ENCODE data around the gene DPF3. TPM values are rescaled to one million over a fixed set of nuclear protein-coding genes. Genes with fewer than 3 reads are reported as not detected.

DPF3 gene
- total and polyA plus RNA-seq, 2 experiments from 2014 or later = 6.8 to 7.9 TPM

- Histone ChIP-seq H2AFZ (no peak overlapping the region), H3K9me2 (ENCODE audit: insufficient read depth) (no peaks in the 10 kb centered on the region), H4K20me1 (ENCODE audit: insufficient read depth) (no peaks in the 10 kb centered on the region), H3K36me3 (ENCODE audit: low read depth) (no peaks in the 10 kb centered on the region; the same call in 1 of the 2 replicates), H3K27ac (no peak overlapping the region), H3K4me1 (ENCODE audit: insufficient read depth) (peaks cover 8% of the 10 kb centered on the region), H3K27me3 (replicated peaks; ENCODE audit: insufficient read depth) (no peaks in the 10 kb centered on the region), H3K9me3 (ENCODE audit: low read depth) (no peaks in the 10 kb centered on the region), H3K4me3 (no peak overlapping the region), H3K9ac (no peak overlapping the region), H3F3A (ENCODE audit: insufficient read depth) (peaks cover 8% of the 10 kb centered on the region; the same call in 1 of the 2 replicates), H3K4me2 (ENCODE audit: unreplicated experiment) (no peak overlapping the region), H3K79me2 (ENCODE audit: insufficient read depth) (0 out of 2 replicates have a peak, but pooled peaks cover 4% of the 10 kb centered on the region)
- no peak for DNase-seq
- no peak for TF ChIP-seq EZH2 (IDR thresholded peaks at IDR 0.05; ENCODE audit: insufficient read depth, poor library complexity, severe bottlenecking)
- no peak for TF ChIP-seq EZH2phosphoT487 (IDR thresholded peaks at IDR 0.05; ENCODE audit: insufficient read depth, low read depth)
- in situ Hi-C loops (cut with MboI) = no loop called here
- 85 to 91% methylated on average over 15 to 18 of the region's 18 CpGs for WGBS, 2 experiments (ENCODE audit: low coverage in 1 of 2, low lambda C conversion rate in 2 of 2, missing lambda C conversion rate in 2 of 2)
These were observed 162.5 kb downstream of the DPF3 start for GRCh38 chr14:72731252-72732020.

GRCh38 chr14:72730468-72730867 lies 163.4 kb downstream of the DPF3 start:
- H3K27ac ChIP-seq = no peak overlapping the region
- H3F3A ChIP-seq (ENCODE audit: insufficient read depth) = no peaks in the 10 kb centered on the region
- H3K79me2 ChIP-seq (ENCODE audit: insufficient read depth) = 0 out of 2 replicates have a peak, but pooled peaks cover 4% of the 10 kb centered on the region
- H3K27me3 ChIP-seq (replicated peaks; ENCODE audit: insufficient read depth) = no peaks in the 10 kb centered on the region
- in situ Hi-C loops (cut with MboI) = no loop called here
- H3K4me1 ChIP-seq (ENCODE audit: insufficient read depth) = no peaks in the 10 kb centered on the region
- H4K20me1 ChIP-seq (ENCODE audit: insufficient read depth) = no peaks in the 10 kb centered on the region
- WGBS, 2 experiments (ENCODE audit: low coverage in 1 of 2, low lambda C conversion rate in 2 of 2, missing lambda C conversion rate in 2 of 2) = 86 to 88% methylated on average over 4 of the region's 4 CpGs
- no peak overlapping the region for H3K9ac ChIP-seq
- no peak overlapping the region for H3K4me3 ChIP-seq
- peaks cover 6% of the 10 kb centered on the region; the same call in 1 of the 2 replicates for H3K36me3 ChIP-seq (ENCODE audit: low read depth)
- no peaks in the 10 kb centered on the region for H3K9me2 ChIP-seq (ENCODE audit: insufficient read depth)
- no peaks in the 10 kb centered on the region for H3K9me3 ChIP-seq (ENCODE audit: low read depth)
- no peak overlapping the region for H2AFZ ChIP-seq
- H3K4me2 ChIP-seq (ENCODE audit: unreplicated experiment) = no peak overlapping the region
- TF ChIP-seq EZH2phosphoT487 (IDR thresholded peaks at IDR 0.05; ENCODE audit: insufficient read depth, low read depth) (no peak), EZH2 (IDR thresholded peaks at IDR 0.05; ENCODE audit: insufficient read depth, poor library complexity, severe bottlenecking) (no peak)
- DNase-seq = no peak

DNA sequence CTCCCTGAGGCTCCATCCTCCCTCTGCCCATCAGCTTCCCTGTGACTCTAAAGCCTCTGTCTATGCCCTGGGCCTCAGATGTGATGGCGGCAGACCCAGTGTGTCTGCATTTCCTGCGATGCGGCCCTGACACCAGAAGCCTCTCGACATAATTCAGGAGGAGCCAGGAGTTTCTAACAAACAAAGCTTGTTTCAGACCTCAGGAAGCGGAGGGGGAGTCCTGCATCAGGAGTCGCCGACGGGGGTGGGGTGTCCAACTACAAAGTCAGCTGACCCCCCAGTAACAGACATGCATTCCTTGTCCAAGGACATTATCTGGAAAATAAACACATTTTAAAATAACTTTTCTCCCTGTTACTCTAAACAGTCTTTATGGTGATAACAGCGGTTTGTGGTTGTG lies 167.5 kb downstream of the DPF3 start:
- H3K4me2 ChIP-seq (ENCODE audit: unreplicated experiment) = no peak overlapping the region
- TF ChIP-seq EZH2 (IDR thresholded peaks at IDR 0.05; ENCODE audit: insufficient read depth, poor library complexity, severe bottlenecking) (no peak), EZH2phosphoT487 (IDR thresholded peaks at IDR 0.05; ENCODE audit: insufficient read depth, low read depth) (no peak)
- H3K9me3 ChIP-seq (ENCODE audit: low read depth) = no peaks in the 10 kb centered on the region
- no peaks in the 10 kb centered on the region for H3K79me2 ChIP-seq (ENCODE audit: insufficient read depth)
- no peaks in the 10 kb centered on the region for H3F3A ChIP-seq (ENCODE audit: insufficient read depth)
- H3K9ac ChIP-seq = no peak overlapping the region
- no peak for DNase-seq
- H2AFZ ChIP-seq = no peak overlapping the region
- H3K4me3 ChIP-seq = no peak overlapping the region
- no peaks in the 10 kb centered on the region for H4K20me1 ChIP-seq (ENCODE audit: insufficient read depth)
- WGBS, 2 experiments (ENCODE audit: low coverage in 1 of 2, low lambda C conversion rate in 2 of 2, missing lambda C conversion rate in 2 of 2) = 73 to 80% methylated on average over 9 of the region's 9 CpGs
- no peak overlapping the region for H3K27ac ChIP-seq
- no peaks in the 10 kb centered on the region for H3K9me2 ChIP-seq (ENCODE audit: insufficient read depth)
- no peaks in the 10 kb centered on the region for H3K27me3 ChIP-seq (replicated peaks; ENCODE audit: insufficient read depth)
- peaks cover 6% of the 10 kb centered on the region; the same call in 1 of the 2 replicates for H3K36me3 ChIP-seq (ENCODE audit: low read depth)
- peaks cover 11% of the 10 kb centered on the region for H3K4me1 ChIP-seq (ENCODE audit: insufficient read depth)
- in situ Hi-C loops (cut with MboI) = no loop called here

- no peak for TF ChIP-seq EZH2 (IDR thresholded peaks at IDR 0.05; ENCODE audit: insufficient read depth, poor library complexity, severe bottlenecking)
- no peak for TF ChIP-seq EZH2phosphoT487 (IDR thresholded peaks at IDR 0.05; ENCODE audit: insufficient read depth, low read depth)
- Histone ChIP-seq H3K9me3 (ENCODE audit: low read depth) (no peaks in the 10 kb centered on the region), H3K27me3 (replicated peaks; ENCODE audit: insufficient read depth) (no peaks in the 10 kb centered on the region), H3F3A (ENCODE audit: insufficient read depth) (no peaks in the 10 kb centered on the region), H4K20me1 (ENCODE audit: insufficient read depth) (no peaks in the 10 kb centered on the region), H3K4me2 (ENCODE audit: unreplicated experiment) (no peak overlapping the region), H3K79me2 (ENCODE audit: insufficient read depth) (no peaks in the 10 kb centered on the region), H3K4me1 (ENCODE audit: insufficient read depth) (peaks cover 11% of the 10 kb centered on the region), H3K36me3 (ENCODE audit: low read depth) (peaks cover 6% of the 10 kb centered on the region; the same call in 1 of the 2 replicates), H3K9me2 (ENCODE audit: insufficient read depth) (no peaks in the 10 kb centered on the region), H3K27ac (no peak overlapping the region), H3K9ac (0 out of 2 replicates have a peak overlapping the region, but pooled peaks have one; percentile 6), H3K4me3 (no peak overlapping the region), H2AFZ (peak overlapping the region; percentile 61)
- WGBS, 2 experiments (ENCODE audit: low coverage in 1 of 2, low lambda C conversion rate in 2 of 2, missing lambda C conversion rate in 2 of 2) = 55% methylated on average over 6 of the region's 6 CpGs
- peak; percentile 52 for DNase-seq
- in situ Hi-C loops (cut with MboI) = no loop called here
These were observed 169.9 kb downstream of the DPF3 start for GRCh38 chr14:72723858-72724530.

Measured in GM23248 (cell line).